Activated CD8-positive, alpha-beta memory T cell treated with anti-CD3 and anti-CD28 coated beads for 4 hours (primary cell): Measurements from ENCODE around the gene RND3.

Source experiments
- DNase-seq, 2 donors: peaks; one replicate each; pipeline ENCODE4 v3.0.0-alpha.2; 2020; ENCODE audit warnings: low read depth in 2 of 2

The RND3 gene, protein sequence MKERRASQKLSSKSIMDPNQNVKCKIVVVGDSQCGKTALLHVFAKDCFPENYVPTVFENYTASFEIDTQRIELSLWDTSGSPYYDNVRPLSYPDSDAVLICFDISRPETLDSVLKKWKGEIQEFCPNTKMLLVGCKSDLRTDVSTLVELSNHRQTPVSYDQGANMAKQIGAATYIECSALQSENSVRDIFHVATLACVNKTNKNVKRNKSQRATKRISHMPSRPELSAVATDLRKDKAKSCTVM

DNA sequence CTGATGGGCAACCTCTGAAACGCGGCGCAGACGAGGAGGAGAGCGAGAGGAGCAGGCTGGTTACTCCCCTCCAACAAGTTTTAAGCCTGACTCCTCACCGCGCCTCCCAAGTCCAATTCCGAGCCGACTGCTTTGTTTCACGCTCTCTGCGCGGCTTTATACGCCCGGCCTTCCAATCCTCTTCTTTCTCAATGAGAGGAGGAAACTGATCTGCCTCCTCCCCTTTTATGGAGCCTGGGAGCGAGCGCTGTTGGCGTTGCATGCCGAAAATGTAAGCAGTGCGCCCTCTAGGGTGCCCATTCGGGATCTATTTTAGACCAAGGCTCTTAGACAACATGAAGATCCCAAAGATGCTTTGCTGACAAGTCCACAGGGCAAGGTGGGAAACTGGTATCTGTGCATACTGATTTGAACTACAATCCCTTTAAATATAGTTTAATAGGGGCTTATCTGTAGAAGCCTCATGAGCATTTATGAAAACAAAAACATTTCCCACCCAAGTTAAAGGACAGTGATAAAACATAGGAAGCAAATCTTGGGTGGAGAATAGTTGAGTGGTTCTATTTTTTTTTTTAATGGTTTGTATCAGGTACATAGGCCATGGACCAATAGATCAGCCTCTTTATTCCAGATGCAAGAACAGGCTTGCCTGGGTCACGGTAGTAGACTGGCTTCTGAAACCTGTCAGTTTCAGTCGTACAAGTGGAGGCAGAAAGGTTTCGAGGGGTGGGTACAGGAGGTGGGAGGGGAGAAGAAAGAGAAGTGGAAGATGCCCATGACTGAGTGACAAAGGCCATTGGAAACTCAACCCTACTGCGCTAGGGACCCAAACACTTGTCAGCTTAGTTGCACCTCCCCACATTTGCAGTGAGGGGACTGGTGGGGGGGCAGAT is at the start of gene RND3:
Gene RND3 (minus strand): TSS at position 131 of the 893 bp plus-strand sequence. CDS start 250 bp downstream, outside the sequence.
- DNase-seq, result no peak

DNA sequence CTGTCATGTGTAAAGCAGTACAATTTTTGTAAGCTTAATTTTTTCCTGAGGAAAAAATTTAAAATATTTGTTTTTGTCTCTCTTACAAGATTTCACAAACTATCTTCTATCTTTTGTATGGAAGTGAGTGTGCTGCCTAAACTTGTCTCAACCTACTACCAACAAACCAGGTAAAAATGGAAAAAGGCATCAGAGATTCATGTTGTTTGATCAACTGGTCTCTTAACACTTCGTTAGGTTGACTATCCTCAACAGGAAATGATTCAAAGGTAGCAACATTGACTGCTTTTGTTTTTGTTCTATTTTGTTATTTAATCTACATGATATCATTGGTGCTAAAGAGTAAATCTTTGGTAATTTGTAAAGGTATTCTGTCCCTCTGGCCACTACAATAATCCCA is 47.7 kb upstream of the RND3 start:
- no peak for DNase-seq

DNA sequence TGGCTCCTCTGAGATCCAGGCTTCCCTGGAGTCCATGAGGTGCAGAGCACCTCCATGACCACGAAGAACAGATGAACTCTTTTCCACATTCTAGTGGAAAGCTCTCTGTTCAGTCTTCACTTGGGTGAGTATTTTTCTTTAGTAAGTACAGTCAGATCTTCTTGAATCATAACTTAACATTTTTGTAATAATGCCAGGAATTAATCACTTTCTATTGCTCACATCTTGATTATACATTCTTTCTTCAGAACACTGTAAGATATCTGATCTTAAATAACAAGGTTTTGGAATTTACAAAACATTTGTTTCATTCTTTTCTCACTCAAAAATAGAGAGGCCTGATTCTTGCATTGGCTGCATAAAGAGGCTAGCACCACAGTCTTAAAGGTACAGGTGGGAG is 45.4 kb upstream of the RND3 start:
- DNase-seq, result no peak

DNA sequence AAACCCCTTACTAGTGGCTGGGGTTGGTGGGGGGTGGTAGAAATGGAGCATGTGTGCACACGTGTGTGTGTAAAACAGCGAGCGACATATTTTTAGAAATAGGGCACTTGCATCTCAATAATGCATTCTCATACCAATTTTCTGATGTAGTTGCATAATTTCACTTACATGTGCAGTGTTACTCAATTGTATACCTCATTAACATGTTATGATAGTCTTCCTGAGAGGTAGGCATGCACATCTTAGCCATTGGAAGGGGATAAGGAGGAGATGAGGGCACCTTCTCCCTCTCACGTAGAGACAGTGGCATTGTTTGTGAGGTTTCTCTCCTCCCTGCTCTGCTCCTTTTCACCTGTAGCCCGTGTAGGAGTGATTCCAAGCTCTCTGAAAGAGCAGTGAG is 44.6 kb upstream of the RND3 start:
- no peak for DNase-seq

DNA sequence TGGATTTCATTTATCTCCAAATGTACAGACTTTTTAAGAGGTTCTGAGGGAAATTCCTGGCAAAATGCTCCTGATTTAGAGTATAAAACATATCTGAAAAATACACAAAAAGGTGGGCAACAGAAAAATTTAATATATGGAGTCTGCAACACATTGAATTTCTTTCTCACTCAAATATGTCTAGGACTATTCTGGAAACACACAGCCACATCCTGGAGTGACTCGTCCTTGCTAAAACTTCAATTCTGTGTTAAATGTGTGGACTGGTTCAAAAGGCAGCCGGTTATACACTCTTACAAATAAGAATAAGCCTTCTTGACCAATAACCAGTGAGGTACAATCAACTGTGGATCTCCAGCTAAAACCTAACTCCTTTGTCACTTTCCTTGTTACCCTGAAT is 44.1 kb upstream of the RND3 start:
- DNase-seq, result no peak

DNA sequence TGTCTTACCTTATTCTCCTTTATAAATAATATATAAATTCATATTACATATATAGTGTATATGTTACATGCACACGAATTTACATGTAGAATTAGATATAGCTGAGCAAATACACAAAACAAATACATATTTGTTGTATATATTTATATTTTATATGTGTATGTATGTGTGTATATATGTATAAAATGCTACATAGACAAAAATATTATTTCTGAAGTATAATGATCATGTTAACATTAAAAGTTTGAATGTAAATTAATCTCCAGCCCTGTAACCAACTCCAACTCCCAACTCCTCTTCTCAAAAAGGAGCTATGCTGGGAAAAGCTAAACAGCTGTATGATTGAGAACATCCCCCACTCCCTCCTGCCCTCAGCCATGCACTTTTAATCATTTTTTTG is 42.7 kb upstream of the RND3 start:
- no peak for DNase-seq

DNA sequence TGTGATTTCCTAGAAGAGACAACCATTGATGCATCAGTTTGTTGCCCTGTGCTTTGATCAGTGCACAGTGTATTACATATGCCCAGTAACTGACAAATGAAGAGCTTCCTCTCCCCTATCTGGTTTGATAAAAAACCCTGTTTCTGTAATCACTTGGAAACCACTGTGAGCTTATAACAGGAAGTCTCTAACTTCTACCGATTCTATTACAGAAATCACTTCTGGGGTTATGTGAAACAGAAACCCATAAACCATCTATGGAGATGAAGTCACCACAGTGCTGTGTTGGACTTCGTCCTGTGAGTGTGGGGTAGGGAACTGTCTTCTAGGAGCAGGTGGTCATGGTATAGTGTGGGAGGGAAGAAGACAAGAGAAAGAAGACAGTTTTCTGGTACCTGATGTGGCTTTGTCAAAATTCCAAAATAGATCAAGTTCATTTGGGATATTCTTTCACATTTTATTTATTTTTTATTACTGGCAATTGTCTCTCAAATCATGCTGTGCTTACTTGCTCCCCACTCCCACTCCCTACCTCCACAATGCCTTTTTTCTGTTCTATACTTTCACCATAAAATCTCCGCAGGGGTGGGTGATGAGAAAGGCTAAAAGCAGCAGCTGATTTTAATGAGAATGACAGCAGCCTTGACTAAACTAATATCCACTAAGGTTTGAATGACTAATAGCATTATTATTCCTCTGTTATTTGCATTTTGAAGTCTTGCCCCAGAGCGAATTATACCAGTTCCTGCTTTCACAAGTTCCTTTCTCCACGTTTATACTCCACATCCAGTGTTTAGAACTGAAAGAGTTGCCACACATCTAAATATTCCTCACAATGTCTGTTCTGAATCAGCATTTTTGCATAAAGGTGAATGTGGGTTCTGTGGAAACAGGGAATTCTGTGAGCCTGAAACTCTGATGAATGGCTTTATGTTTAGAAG is 41.7 kb upstream of the RND3 start:
- DNase-seq, result no peak

DNA sequence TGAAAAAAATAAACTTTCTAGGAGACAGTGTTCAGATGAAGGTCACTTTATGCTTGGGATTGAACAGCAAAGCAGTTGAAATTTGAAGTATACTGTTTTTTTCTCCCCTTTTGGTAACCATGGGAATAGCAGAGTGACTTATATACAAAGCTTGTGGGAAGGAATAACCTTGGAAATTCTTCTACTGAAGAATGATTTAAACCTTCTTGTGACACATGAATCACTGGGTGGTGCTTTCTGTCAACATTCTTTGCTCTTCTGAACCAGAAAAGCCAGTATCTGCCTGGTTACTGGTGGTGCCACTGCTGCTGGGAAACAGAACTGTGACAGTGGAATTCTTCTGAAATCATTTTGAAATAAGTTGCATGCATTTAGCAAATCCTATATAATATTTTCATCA is 39.4 kb upstream of the RND3 start:
- no peak for DNase-seq

DNA sequence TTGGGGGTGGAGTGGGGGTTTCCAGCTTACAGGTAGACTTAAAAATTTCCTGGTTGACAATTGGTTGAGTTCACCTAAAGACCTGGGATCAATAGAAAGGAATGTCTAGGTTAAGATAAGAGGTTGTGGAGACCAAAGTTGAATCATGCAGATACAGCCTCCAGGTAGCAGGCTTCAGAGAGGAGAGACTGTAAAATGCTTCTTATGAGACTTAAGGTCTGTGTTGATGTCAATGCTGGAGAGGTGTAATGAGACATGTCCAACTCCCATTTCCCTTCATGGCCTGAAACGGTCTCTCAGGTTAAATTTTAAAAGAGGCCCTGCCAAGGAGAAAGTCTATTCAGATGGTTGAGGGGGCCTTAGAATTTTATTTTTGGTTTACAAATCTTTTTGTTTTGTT is 38.5 kb upstream of the RND3 start:
- DNase-seq, result no peak

DNA sequence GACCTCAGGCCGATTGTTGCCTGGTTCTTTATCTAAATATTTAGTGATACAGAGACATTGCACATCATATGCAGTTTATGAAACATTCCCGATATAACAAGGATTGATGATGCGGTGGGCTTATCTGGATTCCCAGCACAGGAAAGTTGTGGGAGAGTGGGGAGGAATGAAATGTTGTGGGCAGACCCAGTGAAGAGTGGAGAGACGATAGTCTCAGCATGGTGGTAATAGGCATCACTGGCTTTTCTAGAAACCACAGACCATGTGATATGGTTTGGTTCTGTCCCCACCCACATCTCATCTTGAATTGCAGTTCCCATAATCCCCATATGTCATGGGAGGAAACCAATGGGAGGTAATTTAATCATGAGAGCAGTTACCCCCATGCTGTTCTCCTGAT is 34.8 kb upstream of the RND3 start:
- no peak for DNase-seq

DNA sequence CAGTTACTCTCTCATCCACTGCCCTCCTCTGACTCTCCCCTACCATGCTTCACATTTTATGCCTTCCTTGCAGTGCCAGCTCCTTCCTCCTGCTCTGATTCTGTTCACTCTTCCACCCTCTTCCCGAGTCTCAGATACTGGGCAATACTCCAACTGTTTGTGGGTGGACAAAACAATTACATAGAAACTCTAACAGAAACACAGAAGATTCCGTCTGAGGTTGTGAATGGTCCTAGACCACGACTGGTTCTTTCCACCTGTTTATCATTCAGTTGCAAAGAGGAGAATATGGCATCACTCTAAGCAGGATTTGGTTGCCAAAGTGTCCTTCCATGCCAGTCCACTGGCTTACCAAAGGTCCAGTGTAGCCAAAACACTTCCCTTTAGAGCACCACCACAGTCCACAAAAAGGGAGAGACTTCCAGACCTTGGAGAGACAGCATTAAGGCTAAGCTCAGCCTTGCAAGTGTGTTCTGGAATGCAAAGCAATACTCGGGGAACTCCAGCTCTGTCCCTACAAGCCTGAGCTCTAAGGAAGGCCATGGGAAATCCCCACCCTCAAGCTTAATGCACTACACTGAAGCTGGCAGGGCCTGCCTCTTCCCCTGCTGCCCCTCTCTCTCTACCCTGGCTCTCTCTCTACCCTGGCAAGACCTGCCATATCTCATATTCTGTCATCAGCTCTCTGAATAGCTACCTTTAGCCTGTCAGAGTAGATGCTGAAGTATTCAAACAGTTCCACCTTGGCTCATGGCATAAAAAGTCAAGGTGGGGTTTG is 33.6 kb upstream of the RND3 start:
- DNase-seq, result no peak

DNA sequence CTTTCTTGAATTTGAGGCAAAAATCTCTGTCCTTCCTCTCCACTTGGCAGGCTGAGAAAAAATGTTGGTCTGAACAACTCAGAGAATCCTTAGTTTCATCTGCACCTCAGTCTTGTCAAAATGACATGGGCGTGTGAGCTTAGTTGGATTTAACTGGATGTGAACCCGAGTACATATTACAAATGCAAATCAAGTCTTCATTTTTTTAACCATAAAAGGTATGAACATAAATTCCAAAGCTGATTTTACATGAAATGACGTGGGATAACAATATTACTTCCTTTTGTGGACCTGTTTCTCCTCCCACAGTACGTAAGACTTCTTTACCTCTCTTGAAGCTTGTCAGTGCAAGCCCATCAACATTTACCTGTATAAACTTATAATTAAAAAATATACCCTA is 32.6 kb upstream of the RND3 start:
- DNase-seq, result no peak

DNA sequence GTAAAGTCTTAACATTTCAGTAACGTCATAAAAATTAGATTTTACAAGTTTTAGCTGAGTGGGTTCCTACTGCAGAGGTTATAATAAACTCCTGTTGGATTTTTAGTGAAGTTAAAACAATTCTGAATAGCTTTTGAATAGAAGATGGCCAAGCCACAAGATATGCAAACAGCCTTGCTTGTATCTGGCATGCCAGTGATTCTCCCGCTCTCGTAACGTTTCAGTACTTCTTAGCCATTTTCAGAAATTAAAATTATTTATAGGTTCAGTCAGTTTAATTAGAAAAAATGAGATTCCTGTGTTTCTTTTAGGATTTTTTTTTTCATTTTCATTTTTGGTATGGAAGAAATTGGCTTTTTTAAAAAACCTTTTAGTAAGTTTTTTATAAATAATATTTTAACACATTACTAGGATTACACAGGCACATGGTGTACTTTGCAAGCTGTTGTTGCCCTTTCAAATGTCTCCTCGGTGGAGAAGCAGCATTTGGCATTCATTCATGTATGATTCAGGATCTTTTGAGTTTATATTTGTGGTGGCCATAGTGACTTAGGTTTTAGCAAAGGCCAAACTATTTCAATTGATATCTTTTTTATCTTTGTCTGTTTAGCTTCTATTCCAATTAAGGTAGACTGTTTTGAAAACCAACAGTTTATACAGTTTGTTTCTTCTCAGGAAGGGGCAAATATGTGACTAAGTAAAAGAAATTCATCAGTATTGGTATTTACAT is 30.6 kb upstream of the RND3 start:
- DNase-seq, result no peak

DNA sequence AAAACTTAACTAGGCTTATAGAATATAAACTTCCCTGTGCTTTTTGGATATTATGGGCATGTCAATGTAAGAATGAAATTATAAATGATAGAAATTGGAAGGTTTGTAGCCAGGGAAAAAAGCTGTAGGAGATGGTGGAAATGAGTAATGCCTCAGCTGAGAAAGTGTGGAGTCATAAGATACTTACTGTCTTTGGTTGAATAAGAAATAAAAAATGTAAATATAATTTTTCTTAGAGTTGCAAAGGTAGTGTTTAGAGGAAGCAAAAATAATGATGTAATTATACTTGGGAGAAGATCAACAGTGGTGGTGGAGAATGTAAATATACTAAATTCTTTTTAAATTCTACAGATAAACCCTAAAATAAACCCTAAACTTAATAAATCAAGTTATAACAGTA is 26.2 kb upstream of the RND3 start:
- DNase-seq, result no peak

DNA sequence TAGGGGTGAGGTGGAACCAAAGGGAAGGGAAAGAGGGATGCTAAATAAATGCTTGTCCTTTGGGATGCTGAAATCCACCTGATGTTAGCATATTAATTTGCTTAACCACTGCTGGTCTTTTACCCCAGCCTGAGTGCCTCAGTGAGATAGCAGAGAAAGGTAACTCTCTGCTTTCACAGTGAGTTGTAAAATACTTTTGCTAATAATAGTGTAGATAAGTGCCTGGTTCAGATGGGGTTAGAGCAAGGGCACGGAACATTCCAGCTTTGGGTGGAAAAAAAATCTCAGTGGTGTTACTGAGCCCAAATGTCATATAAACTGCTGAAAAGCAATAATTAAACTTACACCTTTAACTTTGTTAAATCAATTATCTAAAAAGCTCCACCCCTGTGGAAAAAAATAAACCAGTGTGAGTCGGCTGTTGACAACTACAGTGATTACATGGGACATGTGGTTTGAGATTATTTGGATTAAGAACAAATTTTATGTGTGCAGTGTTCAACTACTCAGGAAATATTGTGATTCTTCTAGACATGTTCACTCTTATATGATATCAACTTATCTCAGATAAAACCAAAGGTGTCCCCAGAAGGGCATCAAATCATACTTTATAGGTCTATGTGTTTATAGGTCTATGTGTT is 21.1 kb upstream of the RND3 start:
- DNase-seq, result no peak

DNA sequence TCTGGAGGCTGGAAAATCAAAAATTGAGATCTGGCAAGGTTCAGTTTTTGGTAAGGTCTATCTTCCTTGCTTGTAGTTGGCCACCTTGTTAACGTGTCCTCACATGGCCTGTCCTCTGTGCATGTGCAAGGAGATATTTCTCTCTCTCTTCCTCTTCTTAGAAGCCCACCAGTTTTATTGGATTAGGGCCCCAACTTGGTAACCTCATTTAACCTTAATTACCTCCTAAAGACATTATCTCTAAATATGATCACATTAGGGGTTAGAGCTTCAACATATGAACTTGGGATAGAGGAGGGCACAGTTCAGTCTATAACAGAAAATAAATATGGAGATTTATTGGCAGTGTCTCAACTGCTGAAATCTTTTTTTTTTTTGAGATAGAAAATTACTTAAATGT is 19.6 kb upstream of the RND3 start:
- no peak for DNase-seq

DNA sequence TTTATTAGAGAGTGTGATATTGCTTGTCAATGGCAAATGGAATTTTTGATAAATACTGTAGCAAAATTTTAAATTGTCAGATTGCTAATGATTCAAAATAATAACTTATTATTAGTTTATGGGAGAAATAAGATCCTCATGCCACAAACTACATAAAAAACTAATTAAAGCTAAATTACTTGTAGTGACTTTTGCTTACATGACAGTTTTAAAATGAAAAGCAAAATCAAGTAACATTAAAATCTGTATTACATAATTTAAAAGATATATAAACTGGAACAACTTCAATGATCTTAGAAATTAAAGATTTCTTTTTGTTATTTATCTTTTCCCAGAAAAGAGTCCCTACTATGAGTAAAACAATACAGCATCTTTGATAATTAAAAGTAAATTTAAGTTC is 17.7 kb upstream of the RND3 start:
- DNase-seq, result no peak

DNA sequence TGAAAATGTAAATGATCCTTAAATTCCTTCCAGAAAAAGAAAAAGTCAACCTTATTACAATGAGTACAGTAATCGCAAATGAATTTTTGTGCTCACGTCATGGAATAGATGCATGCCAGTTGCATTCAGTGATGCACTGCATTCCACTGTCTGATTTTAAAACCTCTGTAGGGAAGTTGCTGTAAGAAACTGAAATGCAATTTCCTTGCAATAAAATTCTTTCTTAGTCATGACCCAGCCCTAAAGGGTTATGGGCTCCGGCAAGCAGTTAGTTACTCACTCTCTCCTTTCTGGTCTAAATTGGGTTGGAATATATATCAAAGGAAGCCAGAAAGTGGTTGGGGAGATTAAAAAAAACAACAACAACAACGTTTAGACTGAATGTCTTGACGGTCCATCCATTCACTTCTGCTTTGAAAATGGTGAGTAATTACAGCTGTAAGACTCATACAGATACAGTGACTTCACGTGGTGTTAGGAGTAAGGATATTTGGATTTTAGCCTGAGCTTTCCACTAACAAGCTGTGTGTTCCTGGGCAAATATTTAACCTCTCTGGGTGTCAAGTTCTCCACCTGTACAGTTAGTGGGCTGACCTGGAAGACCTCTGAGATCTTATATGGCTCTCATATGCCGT is 8.6 kb upstream of the RND3 start:
- DNase-seq, result no peak

DNA sequence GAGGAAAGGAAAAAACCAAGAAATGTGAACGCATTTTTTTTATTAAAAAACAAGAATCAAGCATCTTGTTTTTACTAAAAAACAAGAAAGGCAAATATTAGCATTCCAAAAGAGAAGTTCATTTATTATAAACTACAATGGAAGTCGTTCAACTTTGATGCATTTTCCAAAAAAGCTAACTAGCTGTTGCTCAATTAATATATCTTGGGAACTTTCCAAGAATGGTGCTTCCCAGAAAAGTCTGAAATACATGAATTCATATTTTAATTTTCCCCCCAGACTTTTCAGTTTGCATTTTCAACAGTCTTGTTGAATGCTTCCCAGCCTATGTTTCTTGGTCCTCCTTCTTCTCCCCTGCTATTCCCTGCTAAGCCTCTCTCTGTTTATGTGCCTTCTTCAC is 7.5 kb upstream of the RND3 start:
- no peak for DNase-seq
